Measurements from ENCODE around the gene TGFBR1.

TGFBR1 gene

DNA sequence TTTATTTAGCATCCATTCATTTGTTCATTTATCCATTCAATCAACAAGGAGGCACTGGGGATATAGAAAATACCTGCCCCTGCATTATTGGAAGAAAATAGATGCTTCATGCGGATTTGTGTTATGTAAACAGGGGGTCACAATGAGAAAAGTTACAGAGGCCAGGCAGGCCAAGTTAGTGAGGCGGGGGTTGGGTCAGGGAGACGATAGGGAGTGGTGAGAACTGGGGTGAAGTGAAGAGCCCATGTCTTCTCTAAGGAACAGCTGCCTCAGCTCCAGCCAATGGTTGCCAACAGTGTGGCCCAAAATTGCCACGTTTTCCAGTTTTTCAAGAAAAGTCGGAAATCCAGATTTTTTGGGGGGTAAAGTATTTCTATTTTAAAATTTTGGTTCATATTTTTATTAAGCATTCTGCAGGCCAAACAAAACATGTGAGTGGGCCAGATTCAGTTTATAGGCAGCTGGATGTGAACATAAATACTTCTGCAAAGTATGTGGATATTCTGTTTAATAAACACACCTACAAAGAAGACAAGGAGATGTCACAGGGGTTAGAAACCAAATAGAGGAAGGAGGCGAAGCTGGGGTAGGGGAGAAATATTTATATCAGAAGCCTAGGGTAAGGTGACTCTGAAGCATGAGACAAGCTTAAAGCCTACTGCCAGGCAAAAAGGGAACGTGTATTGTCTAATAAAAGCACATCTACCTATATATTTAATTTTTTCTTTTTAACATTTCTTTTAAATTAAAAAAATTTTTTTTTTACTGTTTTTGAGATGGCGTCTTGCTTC, 72.9 kb downstream of the TGFBR1 start:
- H3K4me2 ChIP-seq (ENCODE audit: low read depth, low read length, poor library complexity, severe bottlenecking): no peak overlapping the region
- no peaks in the 10 kb centered on the region for H3K9me3 ChIP-seq (ENCODE audit: insufficient read depth, low read depth, low read length)
- no peaks in the 10 kb centered on the region for H3K27me3 ChIP-seq (ENCODE audit: insufficient read depth, low read length, poor library complexity, severe bottlenecking)
- peaks cover 28% of the 10 kb centered on the region for H3K4me1 ChIP-seq (ENCODE audit: insufficient read depth, low read length, poor library complexity, severe bottlenecking)
- no peaks in the 10 kb centered on the region for H3K9me2 ChIP-seq (replicated peaks; ENCODE audit: low read depth, low read length)
- no peaks in the 10 kb centered on the region for H3K79me2 ChIP-seq (ENCODE audit: insufficient read depth, low read length)
- no peak overlapping the region for H3K4me3 ChIP-seq (ENCODE audit: low read length, poor library complexity, severe bottlenecking)
- no peak overlapping the region for H2AFZ ChIP-seq (ENCODE audit: low read length)
- no peak overlapping the region for H3K9ac ChIP-seq (ENCODE audit: low read depth, low read length, poor library complexity, severe bottlenecking)
- no peaks in the 10 kb centered on the region for H3F3A ChIP-seq (ENCODE audit: low read depth)
- no peaks in the 10 kb centered on the region for H3K36me3 ChIP-seq (ENCODE audit: insufficient read depth, low read length)
- TF ChIP-seq, protein P1, sequence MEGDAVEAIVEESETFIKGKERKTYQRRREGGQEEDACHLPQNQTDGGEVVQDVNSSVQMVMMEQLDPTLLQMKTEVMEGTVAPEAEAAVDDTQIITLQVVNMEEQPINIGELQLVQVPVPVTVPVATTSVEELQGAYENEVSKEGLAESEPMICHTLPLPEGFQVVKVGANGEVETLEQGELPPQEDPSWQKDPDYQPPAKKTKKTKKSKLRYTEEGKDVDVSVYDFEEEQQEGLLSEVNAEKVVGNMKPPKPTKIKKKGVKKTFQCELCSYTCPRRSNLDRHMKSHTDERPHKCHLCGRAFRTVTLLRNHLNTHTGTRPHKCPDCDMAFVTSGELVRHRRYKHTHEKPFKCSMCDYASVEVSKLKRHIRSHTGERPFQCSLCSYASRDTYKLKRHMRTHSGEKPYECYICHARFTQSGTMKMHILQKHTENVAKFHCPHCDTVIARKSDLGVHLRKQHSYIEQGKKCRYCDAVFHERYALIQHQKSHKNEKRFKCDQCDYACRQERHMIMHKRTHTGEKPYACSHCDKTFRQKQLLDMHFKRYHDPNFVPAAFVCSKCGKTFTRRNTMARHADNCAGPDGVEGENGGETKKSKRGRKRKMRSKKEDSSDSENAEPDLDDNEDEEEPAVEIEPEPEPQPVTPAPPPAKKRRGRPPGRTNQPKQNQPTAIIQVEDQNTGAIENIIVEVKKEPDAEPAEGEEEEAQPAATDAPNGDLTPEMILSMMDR (conservative IDR thresholded peaks at IDR 0.05; ENCODE audit: low read length): no peak
- TF ChIP-seq EZH2phosphoT487 (IDR thresholded peaks at IDR 0.05; ENCODE audit: borderline replicate concordance): no peak
- H4K20me1 ChIP-seq (ENCODE audit: insufficient read depth, low read length, poor library complexity, severe bottlenecking): no peaks in the 10 kb centered on the region

DNA sequence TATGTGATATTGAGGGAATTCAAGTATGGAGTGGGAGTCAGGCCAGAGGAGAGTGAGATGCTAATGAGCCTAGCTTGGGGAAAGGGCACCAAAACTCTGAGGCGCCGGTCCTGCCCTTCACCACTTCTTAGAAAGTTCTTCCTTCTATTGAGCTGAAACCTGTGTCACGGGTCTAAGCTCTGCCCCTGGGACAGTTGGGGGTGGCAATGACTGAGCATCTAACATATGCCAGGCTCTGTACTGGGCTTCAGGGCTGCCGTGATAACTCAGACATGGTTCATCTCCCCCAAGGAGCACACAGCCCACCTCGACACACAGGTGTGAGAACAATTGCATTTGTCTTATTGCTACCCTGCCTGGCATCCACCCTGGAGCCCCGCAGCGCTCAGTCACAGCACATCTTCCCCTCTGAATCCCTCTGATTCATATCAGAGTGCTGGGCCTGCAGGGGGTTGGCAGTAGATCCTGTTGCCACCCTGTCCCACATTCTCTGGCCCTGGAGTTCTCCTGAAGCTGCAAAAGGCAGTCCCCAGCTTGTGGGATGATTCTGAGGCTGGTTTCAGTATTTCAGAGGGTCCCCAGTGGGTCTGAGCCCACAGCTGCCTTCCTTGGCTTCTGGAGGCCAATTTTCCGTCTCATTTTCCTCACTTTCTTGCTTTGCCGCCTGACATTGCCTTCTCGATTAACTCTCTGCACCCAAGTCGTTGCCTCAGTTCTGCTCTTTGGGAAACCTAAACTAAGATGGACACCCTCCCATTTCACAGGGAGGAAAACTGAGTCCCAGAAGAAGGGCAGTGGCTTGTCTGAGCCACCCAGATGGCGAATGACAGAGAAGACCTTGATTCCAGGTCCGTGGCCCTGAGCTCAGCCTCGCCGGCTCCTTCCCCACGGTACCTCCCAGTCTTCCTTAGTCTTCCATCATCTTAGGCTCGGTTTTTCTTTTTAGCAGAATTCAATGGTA, 74.3 kb downstream of the TGFBR1 start:
- H3K36me3 ChIP-seq (ENCODE audit: insufficient read depth, low read length): no peaks in the 10 kb centered on the region
- no peak for TF ChIP-seq EZH2phosphoT487 (IDR thresholded peaks at IDR 0.05; ENCODE audit: borderline replicate concordance)
- TF ChIP-seq, protein P1 (conservative IDR thresholded peaks at IDR 0.05; ENCODE audit: low read length): no peak
- no peak overlapping the region for H2AFZ ChIP-seq (ENCODE audit: low read length)
- H3K9me2 ChIP-seq (replicated peaks; ENCODE audit: low read depth, low read length): no peaks in the 10 kb centered on the region
- H3K4me1 ChIP-seq (ENCODE audit: insufficient read depth, low read length, poor library complexity, severe bottlenecking): peaks cover 42% of the 10 kb centered on the region
- no peaks in the 10 kb centered on the region for H3K79me2 ChIP-seq (ENCODE audit: insufficient read depth, low read length)
- H3K4me3 ChIP-seq (ENCODE audit: low read length, poor library complexity, severe bottlenecking): no peak overlapping the region
- H4K20me1 ChIP-seq (ENCODE audit: insufficient read depth, low read length, poor library complexity, severe bottlenecking): no peaks in the 10 kb centered on the region
- no peaks in the 10 kb centered on the region for H3K9me3 ChIP-seq (ENCODE audit: insufficient read depth, low read depth, low read length)
- H3K27me3 ChIP-seq (ENCODE audit: insufficient read depth, low read length, poor library complexity, severe bottlenecking): no peaks in the 10 kb centered on the region
- no peak overlapping the region for H3K4me2 ChIP-seq (ENCODE audit: low read depth, low read length, poor library complexity, severe bottlenecking)
- no peak overlapping the region for H3K9ac ChIP-seq (ENCODE audit: low read depth, low read length, poor library complexity, severe bottlenecking)
- 0 out of 2 replicates have a peak, but pooled peaks cover 4% of the 10 kb centered on the region for H3F3A ChIP-seq (ENCODE audit: low read depth)

DNA sequence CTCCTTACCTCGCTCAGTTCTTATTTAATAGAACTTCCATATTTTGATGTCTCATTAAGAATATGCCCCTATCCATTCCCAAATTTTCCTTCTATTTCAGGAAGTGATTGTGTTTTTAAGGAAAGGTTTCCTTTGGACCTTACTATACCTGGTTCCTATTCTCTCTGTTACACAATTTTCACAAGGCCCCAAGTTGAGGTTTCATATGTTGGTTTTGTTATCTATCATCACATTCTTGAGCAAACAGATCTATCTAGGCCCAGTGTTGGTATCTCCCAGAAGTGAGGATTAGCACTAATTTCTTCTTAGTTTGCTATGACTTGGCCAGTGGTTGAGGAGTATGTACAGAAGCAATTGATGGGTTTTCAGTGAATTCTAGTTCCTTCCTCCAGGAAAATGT, 75.3 kb downstream of the TGFBR1 start:
- no peaks in the 10 kb centered on the region for H3K27me3 ChIP-seq (ENCODE audit: insufficient read depth, low read length, poor library complexity, severe bottlenecking)
- H3K9ac ChIP-seq (ENCODE audit: low read depth, low read length, poor library complexity, severe bottlenecking): no peak overlapping the region
- no peaks in the 10 kb centered on the region for H3K9me3 ChIP-seq (ENCODE audit: insufficient read depth, low read depth, low read length)
- no peaks in the 10 kb centered on the region for H4K20me1 ChIP-seq (ENCODE audit: insufficient read depth, low read length, poor library complexity, severe bottlenecking)
- no peaks in the 10 kb centered on the region for H3K79me2 ChIP-seq (ENCODE audit: insufficient read depth, low read length)
- no peak overlapping the region for H3K4me3 ChIP-seq (ENCODE audit: low read length, poor library complexity, severe bottlenecking)
- H3K4me2 ChIP-seq (ENCODE audit: low read depth, low read length, poor library complexity, severe bottlenecking): peak overlapping the region; percentile 27
- H3K36me3 ChIP-seq (ENCODE audit: insufficient read depth, low read length): no peaks in the 10 kb centered on the region
- H3K4me1 ChIP-seq (ENCODE audit: insufficient read depth, low read length, poor library complexity, severe bottlenecking): peaks cover 45% of the 10 kb centered on the region
- H3K9me2 ChIP-seq (replicated peaks; ENCODE audit: low read depth, low read length): no peaks in the 10 kb centered on the region
- 0 out of 2 replicates have a peak overlapping the region, but pooled peaks have one; percentile 36 for H2AFZ ChIP-seq (ENCODE audit: low read length)
- no peak for TF ChIP-seq EZH2phosphoT487 (IDR thresholded peaks at IDR 0.05; ENCODE audit: borderline replicate concordance)
- TF ChIP-seq, protein P1 (conservative IDR thresholded peaks at IDR 0.05; ENCODE audit: low read length): no peak
- H3F3A ChIP-seq (ENCODE audit: low read depth): 0 out of 2 replicates have a peak, but pooled peaks cover 4% of the 10 kb centered on the region

Measured in Loucy (cell line).